HG03521 (cell line): ENCODE measurements around the gene PRTFDC1.
"Not testable (repeated sequence)": the region's sequence is repeated elsewhere in the genome, so short reads cannot be mapped to it uniquely, and the experiment has no call there.

ENCODE experiments used
- ATAC-seq: cut with Tn5 transposase; IDR thresholded peaks from one replicate; pipeline ENCODE4 v1.9.1; 2021; ENCODE audit warnings: mild to moderate bottlenecking, moderate library complexity; ENCODE audit not compliant: unreplicated experiment

The PRTFDC1 gene

GRCh38 chr10:24849501-24850299, 102.7 kb downstream of the PRTFDC1 start:
- ATAC-seq: no peak

GRCh38 chr10:24849051-24849450, 103.4 kb downstream of the PRTFDC1 start:
- ATAC-seq: no peak

- no peak for ATAC-seq
These were observed 104.2 kb downstream of the PRTFDC1 start for GRCh38 chr10:24848195-24848594.

- no peak for ATAC-seq
These were observed 105.0 kb downstream of the PRTFDC1 start for GRCh38 chr10:24847112-24848070.

GRCh38 chr10:24844742-24845141, 107.7 kb downstream of the PRTFDC1 start:
- ATAC-seq: no peak

DNA sequence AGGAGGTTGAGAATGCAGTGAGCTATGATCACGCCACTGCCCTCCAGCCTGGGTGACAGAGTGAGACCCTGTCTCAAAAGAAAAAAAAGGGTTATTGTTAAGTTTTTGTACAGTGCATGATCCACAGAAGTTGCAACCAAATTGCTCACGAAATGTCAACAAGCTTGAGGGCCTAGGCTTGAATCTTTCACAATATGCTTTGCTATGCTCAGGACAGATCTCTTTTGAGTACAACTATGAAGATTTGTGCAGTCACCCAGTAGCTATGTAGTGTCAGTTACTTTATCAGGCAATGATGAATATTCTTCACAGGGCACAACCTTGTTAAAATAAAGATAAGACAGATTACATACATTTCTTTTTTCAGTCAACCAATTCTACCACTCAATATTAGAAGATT, 109.2 kb downstream of the PRTFDC1 start:
- no peak for ATAC-seq

- ATAC-seq: no peak
These were observed 109.5 kb downstream of the PRTFDC1 start for GRCh38 chr10:24842856-24843255.

DNA sequence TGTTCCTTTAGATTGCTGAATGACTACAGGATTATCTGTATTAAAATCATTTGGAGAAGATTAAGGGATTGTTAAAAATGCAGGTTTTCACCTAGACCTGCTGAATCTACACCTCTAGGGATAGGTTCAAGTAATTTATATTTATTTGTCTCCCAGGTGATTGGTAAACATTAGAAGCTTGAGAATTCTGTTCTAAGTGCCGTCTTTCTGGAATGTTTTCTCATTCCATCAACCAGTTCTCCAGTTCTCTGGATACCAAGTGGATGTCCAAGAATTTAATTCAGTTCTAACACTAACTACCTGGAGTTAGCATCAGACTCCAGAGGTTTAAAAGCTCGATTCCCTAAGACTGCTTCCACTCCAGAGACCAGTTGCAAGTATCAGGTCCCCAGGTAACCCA, 110.9 kb downstream of the PRTFDC1 start:
- ATAC-seq: no peak

DNA sequence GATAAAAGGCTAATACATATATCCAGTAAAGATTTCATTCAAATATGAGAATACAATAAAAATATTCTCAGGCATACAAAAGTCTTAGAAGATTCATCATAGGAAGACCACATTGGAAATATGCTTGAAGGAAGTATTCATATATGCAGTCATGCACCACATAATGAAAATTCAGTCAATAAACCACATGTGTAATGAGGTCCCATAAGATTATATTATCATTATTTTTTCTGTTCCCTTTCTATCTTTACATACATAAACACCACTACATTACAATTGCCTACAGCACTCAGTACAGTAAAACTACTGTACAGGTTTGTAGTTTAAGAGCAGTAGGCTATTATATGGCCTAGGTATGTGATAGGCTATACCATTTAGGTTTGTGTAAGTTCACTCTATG, 111.6 kb downstream of the PRTFDC1 start:
- no peak for ATAC-seq

DNA sequence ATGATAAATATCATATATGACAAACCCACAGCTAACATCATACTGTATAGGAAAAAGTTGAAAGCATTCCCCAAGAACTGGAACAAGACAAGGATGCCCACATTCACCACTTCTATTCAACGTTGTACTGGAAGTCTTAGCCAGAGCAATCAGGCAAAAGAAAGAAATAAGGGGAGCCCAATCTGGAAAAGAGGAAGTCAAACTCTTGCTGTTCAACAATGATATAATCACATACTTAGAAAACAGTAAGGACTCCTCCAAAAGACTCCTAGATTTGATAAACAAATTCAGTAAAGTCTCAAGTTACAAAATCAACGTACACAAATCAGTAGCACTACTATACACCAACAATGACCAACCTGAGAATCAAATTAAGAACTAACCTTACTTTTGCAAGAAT, 114.6 kb downstream of the PRTFDC1 start:
- ATAC-seq: not testable (repeated sequence)

- ATAC-seq: no peak
These were observed 117.5 kb downstream of the PRTFDC1 start for GRCh38 chr10:24834869-24835268.

DNA sequence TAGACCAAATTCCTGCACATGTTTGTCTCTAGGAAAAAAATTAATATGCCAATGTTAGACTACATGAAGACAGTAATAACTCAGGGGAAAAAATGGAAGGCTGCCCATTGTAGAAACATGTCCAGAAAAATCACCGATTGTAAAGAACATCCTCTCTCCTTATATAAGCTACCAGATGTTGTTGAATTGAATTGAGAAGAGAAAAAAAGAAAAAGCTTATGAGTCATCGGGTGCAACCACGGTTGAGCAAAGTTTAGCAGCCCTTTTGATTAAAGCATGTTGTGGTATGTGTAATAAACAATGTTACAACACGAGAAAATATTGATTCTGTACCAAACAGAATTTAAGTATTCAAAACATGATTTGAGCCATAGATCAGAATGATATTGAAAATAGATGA, 126.4 kb downstream of the PRTFDC1 start:
- ATAC-seq: no peak

GRCh38 chr10:24825551-24825950, 126.9 kb downstream of the PRTFDC1 start:
- ATAC-seq: no peak

- ATAC-seq: no peak
These were observed 127.9 kb downstream of the PRTFDC1 start for GRCh38 chr10:24824536-24824935.

GRCh38 chr10:24824124-24824523, 128.3 kb downstream of the PRTFDC1 start:
- no peak for ATAC-seq

DNA sequence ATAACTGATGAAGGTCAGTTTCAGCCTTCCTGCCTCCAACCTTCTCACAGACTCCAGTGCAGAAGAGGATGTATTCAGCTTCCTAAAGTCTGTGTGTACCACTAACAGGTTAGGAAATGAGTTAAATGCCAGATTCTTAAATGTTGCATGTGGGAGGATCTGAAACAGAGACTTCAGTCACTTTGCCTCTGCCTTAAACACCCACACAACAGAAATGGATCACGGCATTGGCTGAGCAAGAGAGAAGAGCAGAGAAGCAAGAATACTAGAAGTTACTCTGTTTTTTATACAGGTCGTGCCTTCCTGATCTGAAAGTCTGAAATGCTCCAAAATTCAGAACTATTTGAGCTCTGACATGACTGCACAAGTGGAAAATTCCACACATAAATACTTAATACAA, 129.8 kb downstream of the PRTFDC1 start:
- peak; percentile 85 for ATAC-seq

- ATAC-seq: no peak
These were observed 130.4 kb downstream of the PRTFDC1 start for GRCh38 chr10:24821986-24822385.

- ATAC-seq: no peak
These were observed 135.5 kb downstream of the PRTFDC1 start for GRCh38 chr10:24816868-24817396.

DNA sequence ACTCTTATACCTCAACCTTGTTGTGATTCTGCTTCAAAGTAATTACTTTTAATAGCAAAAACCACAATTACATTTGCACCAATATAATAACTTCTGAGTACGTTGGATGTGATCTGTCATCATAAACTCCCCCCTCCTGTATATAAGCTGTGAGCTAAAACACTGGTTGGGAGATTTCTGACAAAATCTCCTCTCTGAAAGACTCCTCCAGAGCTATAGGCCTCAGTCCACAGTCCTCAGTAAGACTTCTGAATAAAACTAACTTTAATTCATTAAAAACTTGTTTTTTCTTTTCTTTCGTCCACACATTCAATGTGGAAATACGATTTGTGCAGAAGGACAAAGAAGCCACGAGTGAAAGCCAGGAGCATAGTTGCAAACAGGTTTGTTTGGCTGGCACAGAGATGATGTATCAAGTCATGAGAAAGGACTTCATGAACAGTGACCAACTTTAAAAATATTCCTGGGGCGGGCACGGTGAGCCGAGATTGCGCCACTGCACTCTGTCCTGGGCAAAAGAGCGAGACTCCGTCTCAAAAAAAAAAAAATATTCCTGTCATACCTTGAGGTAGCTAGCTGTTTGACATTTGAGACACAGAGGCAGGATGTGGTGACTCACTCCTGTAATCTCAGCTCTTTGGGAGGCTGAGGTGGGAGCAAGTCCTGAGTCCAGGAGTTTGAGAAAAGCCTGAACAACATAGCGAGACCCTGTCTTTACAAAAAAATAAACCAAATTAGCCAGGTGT, 137.7 kb downstream of the PRTFDC1 start:
- no peak for ATAC-seq

DNA sequence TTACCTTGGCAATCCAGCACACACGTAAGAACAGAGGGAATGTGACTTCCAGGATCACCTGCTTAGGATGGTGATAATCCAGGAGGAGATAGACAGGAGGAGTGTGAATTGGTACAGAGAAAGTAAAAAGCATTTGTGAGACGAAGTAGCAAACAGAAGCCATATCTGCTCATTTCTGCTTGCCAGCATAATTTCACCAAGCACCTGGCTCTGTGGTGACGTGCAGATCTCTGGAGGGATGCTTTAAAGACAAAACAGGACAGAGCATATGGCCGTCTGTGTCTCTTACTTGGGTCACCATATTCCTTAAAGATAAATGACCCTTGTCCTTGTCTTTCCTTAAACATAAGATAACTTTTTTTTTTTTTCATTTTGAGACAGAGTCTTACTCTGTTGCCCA, 138.6 kb downstream of the PRTFDC1 start:
- no peak for ATAC-seq

DNA sequence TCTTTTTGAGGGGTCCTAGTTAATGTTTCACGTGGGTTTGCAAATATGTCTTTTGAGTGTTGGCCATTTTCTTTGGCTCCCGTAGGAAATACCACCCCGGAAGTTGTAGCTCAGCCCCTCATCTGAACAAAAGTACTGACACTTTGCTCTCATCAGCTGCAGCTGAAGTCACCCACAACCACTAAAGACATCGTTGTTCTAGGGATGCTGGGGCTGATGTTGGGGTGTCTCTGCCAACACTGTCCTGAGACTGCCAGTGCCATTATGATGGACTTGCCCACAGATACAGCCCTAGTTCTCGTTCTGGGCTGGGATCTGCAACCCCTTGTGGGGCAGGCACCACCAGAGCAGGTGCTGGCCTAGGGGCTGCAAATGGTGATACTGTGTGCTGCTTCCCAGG, 146.1 kb downstream of the PRTFDC1 start:
- no peak for ATAC-seq
